ENCODE results near the gene METTL1.

Gene METTL1

DNA sequence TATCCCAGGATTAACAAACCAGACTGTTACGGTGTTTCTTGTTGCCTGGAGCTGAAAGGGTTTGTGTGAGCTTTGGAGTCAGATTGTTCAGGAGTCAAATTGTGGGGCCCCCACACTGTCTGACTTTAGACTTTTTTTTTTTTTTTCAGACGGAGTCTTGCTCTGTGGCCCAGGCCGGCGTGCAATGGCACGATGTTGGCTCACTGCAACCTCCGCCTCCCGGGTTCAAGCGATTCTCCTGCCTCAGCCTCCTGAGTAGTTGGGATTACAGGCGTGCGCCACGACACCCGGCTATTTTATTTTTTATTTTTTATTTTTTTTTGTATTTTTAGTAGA lies 11.5 kb upstream of the METTL1 start:
- Histone ChIP-seq H3K27ac (no peak overlapping the region), H3K36me3 (peaks cover 53% of the 10 kb centered on the region), H3K4me3 (ENCODE audit: low read depth, low read length) (peak overlapping the region; percentile 93), H3K9me3 (ENCODE audit: severe bottlenecking) (no peaks in the 10 kb centered on the region), H3K27me3 (ENCODE audit: insufficient read depth, low read depth, severe bottlenecking) (no peaks in the 10 kb centered on the region)
- TF ChIP-seq, protein P1, sequence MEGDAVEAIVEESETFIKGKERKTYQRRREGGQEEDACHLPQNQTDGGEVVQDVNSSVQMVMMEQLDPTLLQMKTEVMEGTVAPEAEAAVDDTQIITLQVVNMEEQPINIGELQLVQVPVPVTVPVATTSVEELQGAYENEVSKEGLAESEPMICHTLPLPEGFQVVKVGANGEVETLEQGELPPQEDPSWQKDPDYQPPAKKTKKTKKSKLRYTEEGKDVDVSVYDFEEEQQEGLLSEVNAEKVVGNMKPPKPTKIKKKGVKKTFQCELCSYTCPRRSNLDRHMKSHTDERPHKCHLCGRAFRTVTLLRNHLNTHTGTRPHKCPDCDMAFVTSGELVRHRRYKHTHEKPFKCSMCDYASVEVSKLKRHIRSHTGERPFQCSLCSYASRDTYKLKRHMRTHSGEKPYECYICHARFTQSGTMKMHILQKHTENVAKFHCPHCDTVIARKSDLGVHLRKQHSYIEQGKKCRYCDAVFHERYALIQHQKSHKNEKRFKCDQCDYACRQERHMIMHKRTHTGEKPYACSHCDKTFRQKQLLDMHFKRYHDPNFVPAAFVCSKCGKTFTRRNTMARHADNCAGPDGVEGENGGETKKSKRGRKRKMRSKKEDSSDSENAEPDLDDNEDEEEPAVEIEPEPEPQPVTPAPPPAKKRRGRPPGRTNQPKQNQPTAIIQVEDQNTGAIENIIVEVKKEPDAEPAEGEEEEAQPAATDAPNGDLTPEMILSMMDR (IDR thresholded peaks at IDR 0.05; ENCODE audit: low read depth, low read length) = no peak
- no peak for DNase-seq

DNA sequence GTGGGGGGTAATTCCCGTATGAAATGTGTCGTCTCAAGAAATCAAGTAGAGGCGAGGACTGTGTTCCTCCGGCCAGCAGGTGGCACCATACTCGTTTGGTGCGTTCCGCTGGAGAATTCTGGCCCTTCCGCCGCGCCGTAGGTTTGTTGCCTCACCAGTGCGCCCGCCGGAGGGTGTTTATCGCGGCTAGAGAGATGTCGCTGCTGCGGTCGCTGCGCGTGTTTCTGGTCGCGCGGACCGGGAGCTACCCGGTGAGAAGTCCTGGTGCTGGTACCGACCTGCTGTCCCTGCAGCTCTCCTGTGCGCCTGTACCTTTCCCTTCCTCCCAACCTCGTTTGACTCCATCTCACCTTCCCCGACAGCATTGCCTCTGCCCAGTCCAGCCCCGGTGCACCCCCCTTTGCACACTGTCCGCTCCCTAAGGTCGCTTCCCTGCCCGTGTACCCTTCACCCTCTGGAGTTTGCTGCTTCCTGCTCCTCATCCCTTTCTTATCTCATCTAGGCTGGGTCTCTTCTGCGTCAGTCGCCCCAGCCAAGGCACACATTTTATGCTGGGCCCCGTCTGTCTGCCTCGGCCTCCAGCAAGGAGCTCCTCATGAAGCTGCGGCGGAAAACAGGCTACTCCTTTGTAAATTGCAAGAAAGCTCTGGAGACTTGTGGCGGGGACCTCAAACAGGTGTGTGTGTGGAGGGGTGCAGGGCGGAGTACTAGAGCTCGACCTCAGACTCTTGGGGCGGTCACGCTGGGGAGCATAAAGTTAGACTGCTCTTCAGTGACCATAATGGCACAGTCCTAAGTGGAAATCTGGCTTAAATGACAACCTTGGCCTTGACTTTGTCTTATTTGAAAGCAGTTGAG lies 10.9 kb upstream of the METTL1 start, which contains the start of gene TSFM:
Gene TSFM (plus strand): TSS at position 180 of the 858 bp plus-strand sequence. CDS start 15 bp downstream, at position 195.
- DNase-seq = peak; percentile 96
- Histone ChIP-seq H3K9me3 (ENCODE audit: severe bottlenecking) (no peaks in the 10 kb centered on the region), H3K4me3 (ENCODE audit: low read depth, low read length) (peak within 1 kb of the TSS; percentile 93), H3K27ac (peak within 1 kb of the TSS; percentile 55), H3K36me3 (peaks cover 47% of the 10 kb centered on the region), H3K27me3 (ENCODE audit: insufficient read depth, low read depth, severe bottlenecking) (no peaks in the 10 kb centered on the region)
- TF ChIP-seq, protein P1 (IDR thresholded peaks at IDR 0.05; ENCODE audit: low read depth, low read length) = peak; percentile 91

DNA sequence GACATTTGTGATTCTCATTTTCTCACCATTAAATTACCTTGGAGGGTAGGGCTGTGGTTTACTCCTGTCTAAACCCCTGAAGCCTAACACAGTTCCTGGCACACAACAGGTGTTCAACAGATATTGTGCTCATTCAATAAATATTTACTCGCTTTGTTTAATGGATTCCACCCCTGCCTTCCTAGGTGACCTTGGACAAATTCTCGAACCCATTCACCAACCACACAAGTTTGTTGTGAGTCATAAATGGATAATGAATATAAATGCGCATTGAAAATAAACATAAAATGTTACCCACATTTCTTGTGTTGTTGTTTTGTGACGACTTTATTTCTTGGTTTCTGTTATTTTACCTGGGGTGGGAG lies 10.3 kb upstream of the METTL1 start:
- DNase-seq = no peak
- TF ChIP-seq, protein P1 (IDR thresholded peaks at IDR 0.05; ENCODE audit: low read depth, low read length) = no peak
- H3K27ac ChIP-seq = no peak overlapping the region
- no peaks in the 10 kb centered on the region for H3K27me3 ChIP-seq (ENCODE audit: insufficient read depth, low read depth, severe bottlenecking)
- peaks cover 42% of the 10 kb centered on the region for H3K36me3 ChIP-seq
- H3K9me3 ChIP-seq (ENCODE audit: severe bottlenecking) = no peaks in the 10 kb centered on the region
- no peak overlapping the region for H3K4me3 ChIP-seq (ENCODE audit: low read depth, low read length)

DNA sequence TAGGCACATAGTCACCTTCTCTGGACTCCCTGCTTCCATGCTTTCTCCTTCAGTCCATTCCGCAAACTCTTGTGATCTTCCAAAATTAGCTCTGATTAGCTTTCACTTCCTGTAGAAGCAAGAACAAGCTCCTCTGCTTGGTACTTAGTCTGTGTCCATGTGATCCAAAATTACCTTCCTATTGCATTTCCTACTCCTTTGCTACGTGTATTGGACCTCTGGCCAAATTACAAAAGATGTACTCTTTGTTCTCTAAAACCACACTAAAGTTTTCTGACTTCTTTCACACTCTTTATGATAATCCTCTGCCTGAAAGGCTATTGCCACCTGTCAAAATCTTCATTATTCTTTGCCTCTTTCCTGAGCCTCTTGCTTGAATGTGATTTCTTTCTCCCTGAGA lies 9.9 kb upstream of the METTL1 start:
- Histone ChIP-seq H3K27ac (no peak overlapping the region), H3K4me3 (ENCODE audit: low read depth, low read length) (no peak overlapping the region), H3K27me3 (ENCODE audit: insufficient read depth, low read depth, severe bottlenecking) (no peaks in the 10 kb centered on the region), H3K9me3 (ENCODE audit: severe bottlenecking) (no peaks in the 10 kb centered on the region), H3K36me3 (peaks cover 38% of the 10 kb centered on the region)
- TF ChIP-seq, protein P1 (IDR thresholded peaks at IDR 0.05; ENCODE audit: low read depth, low read length) = no peak
- no peak for DNase-seq

DNA sequence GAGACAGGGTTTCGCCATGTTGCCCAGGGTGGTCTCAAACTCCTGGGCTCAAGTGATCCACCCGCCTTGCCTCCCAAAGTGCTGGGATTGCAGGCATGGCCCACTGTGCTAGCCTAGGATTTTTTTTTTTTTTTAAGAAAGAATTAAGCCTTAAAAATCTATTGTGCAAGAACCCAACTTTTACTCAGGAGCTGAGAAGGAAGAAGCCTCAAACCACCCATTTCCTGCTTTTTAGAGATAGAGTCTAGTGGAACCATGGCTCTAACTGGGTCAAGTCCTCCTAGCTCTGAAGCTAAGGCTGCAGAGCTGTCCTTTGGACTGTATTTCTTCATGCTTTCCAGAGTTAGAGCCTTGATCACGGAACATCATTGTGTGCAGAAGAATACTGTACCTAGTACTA lies 9.3 kb upstream of the METTL1 start:
- TF ChIP-seq, protein P1 (IDR thresholded peaks at IDR 0.05; ENCODE audit: low read depth, low read length) = no peak
- no peaks in the 10 kb centered on the region for H3K27me3 ChIP-seq (ENCODE audit: insufficient read depth, low read depth, severe bottlenecking)
- no peak for DNase-seq
- no peak overlapping the region for H3K4me3 ChIP-seq (ENCODE audit: low read depth, low read length)
- H3K36me3 ChIP-seq = peaks cover 32% of the 10 kb centered on the region
- H3K9me3 ChIP-seq (ENCODE audit: severe bottlenecking) = no peaks in the 10 kb centered on the region
- no peak overlapping the region for H3K27ac ChIP-seq
